NCI-H345 treated with DMSO at 0.1 percent for 48 hours (cell line): Measurements from ENCODE around the gene CDK17.
"Not testable (repeated sequence)": the region's sequence is repeated elsewhere in the genome, so short reads cannot be mapped to it uniquely, and the experiment has no call there.

Experiments used
- DNase-seq: peaks from one replicate; lab custom pipeline; 2025; ENCODE audit not compliant: unreplicated experiment; lab: John Stamatoyannopoulos, UW

The CDK17 gene

GRCh38 chr12:96323906-96324305, 76.3 kb downstream of the CDK17 start:
- no peak for DNase-seq

- DNase-seq: no peak
These were observed 77.5 kb downstream of the CDK17 start for GRCh38 chr12:96322720-96323119.

GRCh38 chr12:96321941-96322340, 78.3 kb downstream of the CDK17 start:
- DNase-seq: no peak

GRCh38 chr12:96317801-96318200, 82.4 kb downstream of the CDK17 start:
- not testable (repeated sequence) for DNase-seq

GRCh38 chr12:96315741-96316481, 84.3 kb downstream of the CDK17 start:
- DNase-seq: not testable (repeated sequence)

GRCh38 chr12:96314723-96315122, 85.5 kb downstream of the CDK17 start:
- DNase-seq: no peak

- no peak for DNase-seq
These were observed 86.6 kb downstream of the CDK17 start for GRCh38 chr12:96313606-96314005.

- no peak for DNase-seq
These were observed 89.0 kb downstream of the CDK17 start for GRCh38 chr12:96311191-96311590.

- DNase-seq: no peak
These were observed 90.2 kb downstream of the CDK17 start for GRCh38 chr12:96310067-96310466.

- DNase-seq: no peak
These were observed 91.4 kb downstream of the CDK17 start for GRCh38 chr12:96308881-96309280.

GRCh38 chr12:96305665-96306064, 94.6 kb downstream of the CDK17 start:
- no peak for DNase-seq

- DNase-seq: no peak
These were observed 96.6 kb downstream of the CDK17 start for GRCh38 chr12:96303653-96304052.

- no peak for DNase-seq
These were observed 97.4 kb downstream of the CDK17 start for GRCh38 chr12:96302687-96303310.

GRCh38 chr12:96301732-96302131, 98.5 kb downstream of the CDK17 start:
- no peak for DNase-seq

- DNase-seq: no peak
These were observed 100.2 kb downstream of the CDK17 start for GRCh38 chr12:96300064-96300463.

GRCh38 chr12:96297504-96297903, 102.7 kb downstream of the CDK17 start:
- no peak for DNase-seq

- no peak for DNase-seq
These were observed 104.6 kb downstream of the CDK17 start for GRCh38 chr12:96295532-96296160.

- DNase-seq: no peak
These were observed 105.4 kb downstream of the CDK17 start for GRCh38 chr12:96294831-96295230.

- no peak for DNase-seq
These were observed 107.1 kb downstream of the CDK17 start for GRCh38 chr12:96293093-96293492.

GRCh38 chr12:96289067-96289466, 111.2 kb downstream of the CDK17 start:
- DNase-seq: no peak

GRCh38 chr12:96285158-96285557, 115.1 kb downstream of the CDK17 start:
- DNase-seq: no peak

- no peak for DNase-seq
These were observed 125.9 kb downstream of the CDK17 start for GRCh38 chr12:96274331-96274730.
